G401 (cell line): Measurements from ENCODE around the gene RNF227. TPM values are rescaled to one million over a fixed set of nuclear protein-coding genes. Genes with fewer than 3 reads are reported as not detected.

ENCODE experiments used
- DNase-seq: peaks from one replicate; pipeline ENCODE4 v3.0.0-alpha.2; 2015; ENCODE audit warnings: low spot score
- in situ Hi-C: cut with HindIII; loops from 2 replicates; pipeline ENCODE4 v1.10.0; 2016; ENCODE audit warnings: low sequenced_read_pairs, mixed read lengths
- total RNA-seq: library from RNA; depleted of rRNA; stranded (reverse); fragments of >200 nt; shearing (Covaris generic); gene quantifications from 2 replicates; pipeline ENCODE4 v1.2.3, GENCODE V29; 2014

The RNF227 gene
- total RNA-seq, 1 experiment from 2014 or later: 16.7 TPM

DNA sequence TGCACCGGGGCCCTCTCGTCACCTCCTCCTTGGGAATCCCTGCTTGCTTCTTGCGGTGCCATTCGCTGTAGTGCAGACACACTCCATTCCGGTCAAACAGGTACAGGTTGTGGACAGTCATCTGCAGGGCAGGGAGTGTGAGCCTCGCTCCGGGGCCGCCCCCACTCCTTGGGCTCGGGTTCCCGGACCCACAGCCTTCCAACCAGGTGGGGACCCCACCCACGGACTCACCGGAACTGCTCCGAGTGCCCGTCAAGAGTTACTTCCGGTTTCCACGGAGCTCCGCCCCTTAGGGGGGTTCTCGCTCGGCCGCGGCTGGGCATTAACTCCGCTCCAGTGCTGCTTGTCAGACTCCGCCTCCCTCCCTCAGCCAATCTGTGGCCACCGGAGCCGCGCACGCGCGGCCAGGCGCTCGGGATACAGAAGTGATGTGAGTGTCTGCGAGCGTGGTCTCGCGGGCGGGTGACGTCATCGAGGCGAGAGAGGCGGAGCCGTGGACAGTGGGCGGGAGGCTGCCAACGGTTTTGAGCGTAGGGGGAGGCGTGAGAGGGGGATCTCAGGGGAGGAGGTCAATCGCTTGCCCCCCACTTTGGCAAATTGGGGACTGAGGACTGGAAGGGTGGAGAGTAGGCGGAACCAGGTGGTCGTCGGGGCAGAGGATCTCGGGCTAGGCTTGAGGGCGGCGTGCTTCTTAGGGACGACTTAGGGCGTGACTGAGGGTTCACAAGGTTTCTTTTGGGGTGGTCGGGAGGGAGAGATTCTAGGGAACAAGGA, 15.8 kb upstream of the RNF227 start, which contains the start of the genes CNTROB and TRAPPC1:
Gene CNTROB, plus strand, starts transcription at position 498 of the 774 bp plus-strand sequence. CDS start 874 bp downstream, outside the sequence.
Gene TRAPPC1, minus strand, starts transcription at position 238 of the 774 bp plus-strand sequence. Its CDS starts 117 bp downstream, at position 121.
- in situ Hi-C loops: loop anchor here (5.0 kb wide), 1 partner anchor 85 kb away; no protein-coding TSS in a partner anchor
- DNase-seq: peak; percentile 99

DNA sequence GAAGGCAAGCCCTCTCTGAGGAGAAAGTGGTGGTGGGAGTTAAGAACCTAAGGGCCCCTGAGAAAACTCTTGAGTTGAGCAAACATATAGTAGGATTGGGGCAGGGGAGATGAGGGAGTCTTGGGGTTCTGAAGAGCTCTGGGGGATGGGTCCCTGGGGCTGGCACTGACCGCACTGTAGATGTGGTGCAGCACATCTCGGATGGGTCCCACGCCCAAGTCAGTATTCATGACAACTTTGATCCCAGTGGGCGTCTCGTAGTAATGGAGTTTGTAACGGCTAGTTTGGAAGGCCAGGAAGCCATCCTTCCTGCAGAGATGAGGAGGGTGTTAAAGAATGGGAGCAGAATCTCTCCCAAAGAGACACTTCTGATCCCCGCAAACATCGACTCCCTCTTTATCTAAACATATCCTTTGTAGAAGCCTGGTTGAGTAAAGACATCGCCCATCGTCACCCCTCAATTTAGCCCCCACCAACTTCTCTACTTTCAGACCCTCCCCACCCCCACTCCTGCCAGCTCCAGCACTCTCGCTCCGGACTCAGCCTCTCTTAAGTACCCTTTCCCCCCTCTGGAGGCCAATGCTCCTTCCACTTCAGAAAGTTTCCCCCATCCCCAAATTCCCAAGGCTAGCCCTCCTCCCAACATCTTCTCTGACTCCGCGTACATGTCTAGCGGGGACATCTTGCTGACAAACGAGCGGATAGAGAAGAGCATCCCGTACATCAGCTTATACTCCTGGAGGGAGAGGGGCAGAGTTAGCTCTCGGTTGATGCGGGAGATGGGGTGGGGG, 14.9 kb upstream of the RNF227 start:
- DNase-seq: no peak
- in situ Hi-C loops: loop anchor here (5.0 kb wide), 1 partner anchor 86 kb away; no protein-coding TSS in a partner anchor

DNA sequence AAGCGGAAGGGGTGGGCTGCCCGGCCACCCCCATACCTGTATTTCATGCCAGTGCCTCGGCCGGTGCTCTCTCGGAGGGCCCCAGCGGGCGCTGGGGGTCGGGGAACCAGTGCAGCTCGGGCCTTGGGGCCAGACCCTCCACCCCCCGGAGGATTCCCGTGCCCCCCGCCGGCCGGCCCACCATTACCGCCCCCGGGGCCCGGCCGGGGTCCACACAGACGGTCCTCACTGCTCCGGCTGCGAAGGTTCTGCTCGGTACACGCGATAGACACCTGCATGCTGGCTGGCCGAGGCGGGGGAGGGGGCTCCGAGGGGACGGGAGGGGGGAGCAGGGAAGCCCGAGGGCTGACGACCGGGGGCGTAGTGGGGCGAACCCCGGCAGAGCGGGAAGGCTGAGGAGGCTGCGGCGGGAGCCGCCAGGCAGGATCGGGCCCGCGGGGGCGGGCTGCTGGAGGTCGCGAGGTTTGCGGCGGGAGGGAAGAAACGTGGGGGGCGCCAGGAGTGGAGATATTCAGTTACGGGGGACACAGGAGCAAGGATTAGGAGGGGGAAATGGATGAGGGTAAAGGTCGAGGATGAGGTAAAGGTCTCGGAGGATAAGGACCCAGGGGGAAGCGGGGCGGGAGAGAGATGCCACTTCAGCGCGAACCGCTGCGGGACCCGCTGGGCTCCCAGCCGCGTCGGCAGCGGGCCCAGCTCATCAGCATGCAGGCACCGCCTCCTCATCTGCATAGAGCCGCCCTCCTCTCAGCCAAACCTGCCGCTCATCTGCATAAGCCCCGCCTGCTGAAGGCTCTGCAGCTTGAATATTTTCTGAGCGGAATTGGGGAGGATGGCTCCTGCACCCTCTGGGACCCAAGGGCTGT, 13.3 kb upstream of the RNF227 start, which contains the start of gene KCNAB3:
Gene KCNAB3, minus strand, starts transcription at position 699 of the 866 bp plus-strand sequence. Its CDS starts 421 bp downstream, at position 278.
- peak; percentile 94 for DNase-seq
- in situ Hi-C loops: loop anchor here (5.0 kb wide), 1 partner anchor 88 kb away; no protein-coding TSS in a partner anchor

DNA sequence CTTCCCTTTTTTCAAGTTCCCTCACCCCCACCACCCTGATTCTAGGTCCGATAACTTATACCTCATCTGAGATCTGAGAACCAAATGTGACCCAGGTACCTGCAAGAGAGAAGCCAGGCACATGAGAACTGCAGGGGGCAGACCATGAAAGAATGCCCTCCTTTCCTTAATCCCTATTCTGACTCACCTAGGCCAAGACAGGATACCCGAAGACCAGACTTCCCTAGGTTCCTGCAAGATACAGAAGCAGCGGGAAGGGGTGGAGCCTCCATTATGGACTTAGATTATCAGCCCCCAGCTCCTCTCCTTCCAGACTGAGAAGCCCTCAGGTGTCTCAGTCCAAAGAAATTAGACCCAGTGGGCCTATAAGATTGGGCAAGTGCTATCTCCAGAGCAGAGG, 11.5 kb upstream of the RNF227 start:
- in situ Hi-C loops: no loop called here
- DNase-seq: no peak

DNA sequence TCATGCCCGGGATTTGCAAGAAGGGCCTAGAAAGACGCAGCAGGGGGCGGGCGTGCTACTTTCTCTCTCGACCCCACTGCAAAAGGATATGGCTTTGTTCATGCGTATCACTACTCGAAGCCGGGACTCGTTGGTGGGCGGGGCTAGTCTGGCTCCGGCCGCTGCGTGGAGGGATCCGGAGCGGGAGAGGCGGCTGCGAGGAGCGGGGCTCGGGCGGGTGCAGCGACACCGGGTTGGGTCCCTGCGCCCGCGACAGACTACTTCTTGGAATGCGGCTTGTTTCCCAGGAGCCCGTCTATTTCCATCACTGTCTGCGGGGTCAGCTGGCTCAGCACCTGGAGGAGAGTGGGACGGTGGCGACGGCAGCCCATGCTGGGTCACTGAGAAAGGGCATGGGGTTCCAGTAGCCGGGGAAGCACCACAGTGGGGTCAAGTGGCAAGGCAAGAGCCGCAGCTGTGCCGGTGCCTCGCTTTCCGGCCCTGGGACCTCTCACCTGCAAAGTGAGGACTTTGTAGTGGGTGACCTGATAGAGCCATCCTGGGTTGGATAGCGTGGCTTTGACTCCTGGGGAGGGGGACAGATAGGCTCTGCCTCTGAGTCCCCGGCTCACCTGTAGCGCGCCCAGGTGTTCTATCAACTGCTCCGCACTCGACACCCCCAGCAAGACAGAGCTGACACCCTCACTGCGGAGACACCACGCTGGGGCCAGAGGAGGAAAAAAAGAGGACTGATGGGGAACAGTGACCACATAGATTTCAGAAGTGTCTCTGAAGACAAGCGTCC, 6.9 kb upstream of the RNF227 start:
- in situ Hi-C loops: no loop called here
- DNase-seq: peak; percentile 79

DNA sequence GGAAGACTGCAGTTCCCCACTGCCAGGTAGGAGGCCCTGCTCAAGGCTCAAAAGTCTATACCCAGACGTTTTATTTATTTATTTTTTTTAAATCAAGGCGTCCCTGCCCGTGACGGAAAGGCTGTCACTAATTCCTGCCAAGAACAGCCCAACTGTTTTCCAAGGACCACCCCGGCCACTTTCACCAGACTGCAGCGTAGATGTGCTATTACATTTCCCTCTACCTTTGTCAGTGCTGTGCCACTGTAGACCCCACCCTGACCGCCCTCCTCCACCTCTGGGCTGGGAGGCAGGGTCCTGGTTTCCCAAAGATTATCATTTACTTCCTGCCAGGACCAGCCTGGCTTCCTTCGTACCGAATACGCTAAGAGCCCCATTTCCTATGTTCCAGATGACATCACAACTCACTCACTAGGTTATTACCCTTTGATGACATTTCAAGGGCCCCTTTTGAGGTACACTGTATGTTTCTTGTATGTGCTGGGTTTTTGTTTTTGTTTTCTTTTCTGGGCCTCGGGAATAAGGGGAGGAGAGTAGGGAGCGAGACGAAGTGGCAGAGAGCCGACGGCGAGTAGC, 6.3 kb upstream of the RNF227 start:
- in situ Hi-C loops: no loop called here
- no peak for DNase-seq

DNA sequence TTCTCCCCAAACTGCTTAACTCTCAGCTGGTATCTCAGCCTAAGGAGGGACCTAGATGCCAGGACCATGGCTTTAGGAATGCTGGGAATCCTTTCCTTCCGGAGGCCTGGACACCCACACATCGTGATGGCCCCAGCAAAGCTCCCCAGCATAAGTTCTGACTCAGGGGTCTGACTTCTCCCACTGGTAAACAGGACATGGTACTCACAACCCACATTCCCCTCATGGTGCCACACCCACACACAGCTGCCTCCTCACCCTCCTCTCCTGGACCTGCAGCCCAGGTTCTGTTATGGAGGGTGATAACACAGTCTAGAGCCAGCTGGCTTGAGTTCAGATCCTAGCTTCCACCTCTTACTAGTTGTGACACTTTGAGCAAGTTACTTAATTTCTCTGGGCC, 719 bp upstream of the RNF227 start:
- no peak for DNase-seq
- in situ Hi-C loops: no loop called here

DNA sequence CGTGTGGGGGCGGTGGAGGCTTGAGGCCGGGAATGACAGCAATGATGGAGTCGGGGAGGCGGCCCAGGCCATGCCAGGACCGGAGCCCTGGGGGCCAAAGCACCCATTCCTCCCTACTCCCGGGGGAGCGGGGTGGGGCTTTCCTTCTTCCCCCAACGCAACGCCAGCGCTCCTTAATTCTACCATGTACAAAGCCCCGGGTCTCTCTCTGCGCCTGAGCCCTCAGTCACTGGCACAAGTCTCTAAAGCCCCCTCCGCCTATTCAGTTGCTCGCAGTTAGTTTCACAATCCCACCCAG, 245 bp upstream of the RNF227 start:
- DNase-seq: no peak
- in situ Hi-C loops: no loop called here

DNA sequence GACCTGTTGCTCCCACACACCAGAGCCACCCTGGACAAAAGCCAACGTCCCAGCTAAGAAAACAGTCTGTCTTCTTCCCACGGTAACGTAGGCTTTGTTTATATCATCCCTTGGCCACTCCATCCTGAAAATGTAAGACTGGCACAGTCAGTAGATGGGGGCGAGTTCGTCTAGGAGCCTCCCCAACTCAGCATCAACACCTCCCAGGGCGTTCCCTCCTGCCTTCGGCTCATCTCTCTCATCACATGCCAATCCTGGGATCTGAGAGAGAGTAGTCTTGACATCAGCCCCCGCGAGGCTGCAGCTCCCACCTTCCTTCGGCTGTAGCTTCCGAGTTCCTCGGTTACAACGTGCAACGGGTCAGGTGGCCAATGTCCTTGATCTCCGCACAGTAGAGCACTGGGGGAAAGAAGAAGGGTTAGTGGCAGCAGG, 894 bp downstream of the RNF227 start:
- in situ Hi-C loops: no loop called here
- DNase-seq: no peak

DNA sequence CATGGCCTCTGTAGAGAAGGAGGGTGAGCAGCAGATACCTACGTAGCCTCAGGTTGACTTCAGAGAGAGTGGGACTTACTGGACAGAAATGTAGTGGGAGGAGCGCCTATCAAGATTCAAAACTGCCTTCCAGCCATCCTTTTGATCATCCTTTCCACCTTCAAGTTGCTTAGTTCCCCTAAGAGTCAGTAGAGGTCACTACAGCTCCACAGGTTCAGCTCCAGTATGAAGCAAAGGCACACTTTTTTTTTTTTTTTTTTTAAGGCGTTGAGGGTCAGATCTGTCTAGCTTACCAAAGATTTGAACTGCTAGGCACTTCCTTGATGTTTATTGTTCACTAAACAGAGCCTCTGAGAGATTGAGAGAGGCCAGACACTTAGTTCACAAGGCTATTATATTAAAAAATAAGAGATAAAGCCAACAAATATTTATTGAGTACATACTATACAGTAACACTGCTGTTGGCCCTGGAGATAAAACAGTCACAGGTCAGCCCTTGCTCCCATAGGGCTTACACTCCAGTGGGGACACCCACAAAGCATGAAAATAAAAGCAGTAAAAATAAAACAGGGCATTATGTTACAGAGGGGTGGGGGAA, 3.1 kb downstream of the RNF227 start:
- in situ Hi-C loops: no loop called here
- peak; percentile 75 for DNase-seq

DNA sequence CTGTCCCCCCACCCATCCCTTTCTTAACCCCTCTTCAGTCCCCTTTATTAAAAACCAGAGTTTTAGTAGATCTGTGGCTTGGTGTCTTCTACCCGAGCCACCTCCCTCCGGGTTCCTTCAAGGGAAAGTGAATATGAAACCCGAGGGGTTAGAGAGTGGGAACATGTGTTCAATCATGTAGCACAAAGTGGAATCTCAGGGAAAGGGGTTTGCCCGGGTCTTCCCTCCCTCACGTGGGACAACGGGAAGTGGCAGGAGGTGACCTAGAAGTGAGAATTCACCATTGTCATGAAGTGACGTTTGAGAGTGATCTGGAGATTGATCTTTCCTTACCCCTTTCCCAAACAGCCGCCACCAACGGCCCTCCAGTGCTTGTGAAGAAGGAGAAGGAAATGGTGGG, 5.0 kb downstream of the RNF227 start:
- DNase-seq: no peak
- in situ Hi-C loops: no loop called here

DNA sequence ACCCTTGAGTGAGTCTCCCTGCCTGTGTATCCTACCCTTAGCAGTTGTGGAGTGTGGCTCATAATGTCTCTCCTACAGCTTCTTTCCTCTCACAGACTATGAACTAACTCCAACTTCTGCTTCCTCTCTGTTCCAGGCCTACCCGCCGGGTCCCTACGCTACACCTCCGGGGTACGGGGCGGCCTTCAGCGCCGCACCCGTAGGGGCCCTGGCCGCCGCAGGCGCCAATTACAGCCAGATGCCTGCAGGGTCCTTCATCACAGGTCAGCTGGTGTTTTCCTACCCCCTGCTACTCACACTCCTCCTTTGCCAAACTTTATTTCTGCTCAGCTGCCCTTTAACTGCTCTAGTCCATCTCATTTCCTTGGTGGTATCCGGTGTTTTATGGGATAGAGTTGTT, 5.4 kb downstream of the RNF227 start:
- in situ Hi-C loops: no loop called here
- DNase-seq: no peak

DNA sequence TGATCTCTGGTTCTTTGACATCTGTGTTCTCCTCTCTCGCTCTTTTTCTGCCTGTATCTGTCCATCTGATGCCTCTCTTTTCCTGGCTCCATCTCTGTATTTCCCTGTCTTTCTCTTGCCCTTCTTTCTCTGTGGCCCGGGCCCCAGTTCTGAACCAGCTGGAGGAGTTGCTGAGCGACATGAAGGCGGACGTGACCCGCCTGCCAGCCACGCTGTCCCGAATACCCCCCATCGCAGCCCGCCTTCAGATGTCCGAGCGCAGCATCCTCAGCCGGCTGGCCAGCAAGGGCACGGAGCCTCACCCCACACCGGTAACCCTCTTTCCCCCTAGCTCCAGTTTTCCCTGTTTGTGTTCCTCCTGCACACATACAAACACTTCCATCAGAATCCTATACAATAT, 5.8 kb downstream of the RNF227 start:
- in situ Hi-C loops: no loop called here

DNA sequence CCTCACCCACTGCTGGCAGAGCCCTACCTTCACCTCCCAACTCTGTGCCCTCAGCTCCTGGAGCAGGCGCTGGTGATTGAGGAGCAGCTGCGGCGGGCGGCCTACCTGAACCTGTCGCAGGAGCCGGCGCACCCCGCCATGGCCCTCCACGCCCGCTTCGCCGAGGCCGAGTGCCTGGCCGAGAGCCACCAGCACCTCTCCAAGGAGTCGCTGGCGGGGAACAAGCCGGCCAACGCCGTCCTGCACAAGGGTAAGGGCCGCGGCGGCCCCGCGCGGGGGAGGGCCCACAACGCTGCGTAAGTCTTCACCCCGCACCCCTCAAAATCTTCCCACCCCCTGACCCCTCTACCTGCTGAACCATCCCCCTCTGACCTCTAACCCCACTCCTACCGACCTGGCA, 7.0 kb downstream of the RNF227 start:
- no peak for DNase-seq
- in situ Hi-C loops: no loop called here

More for the DNA sequence above, 5.8 kb downstream of the RNF227 start:
- no peak for DNase-seq

DNA sequence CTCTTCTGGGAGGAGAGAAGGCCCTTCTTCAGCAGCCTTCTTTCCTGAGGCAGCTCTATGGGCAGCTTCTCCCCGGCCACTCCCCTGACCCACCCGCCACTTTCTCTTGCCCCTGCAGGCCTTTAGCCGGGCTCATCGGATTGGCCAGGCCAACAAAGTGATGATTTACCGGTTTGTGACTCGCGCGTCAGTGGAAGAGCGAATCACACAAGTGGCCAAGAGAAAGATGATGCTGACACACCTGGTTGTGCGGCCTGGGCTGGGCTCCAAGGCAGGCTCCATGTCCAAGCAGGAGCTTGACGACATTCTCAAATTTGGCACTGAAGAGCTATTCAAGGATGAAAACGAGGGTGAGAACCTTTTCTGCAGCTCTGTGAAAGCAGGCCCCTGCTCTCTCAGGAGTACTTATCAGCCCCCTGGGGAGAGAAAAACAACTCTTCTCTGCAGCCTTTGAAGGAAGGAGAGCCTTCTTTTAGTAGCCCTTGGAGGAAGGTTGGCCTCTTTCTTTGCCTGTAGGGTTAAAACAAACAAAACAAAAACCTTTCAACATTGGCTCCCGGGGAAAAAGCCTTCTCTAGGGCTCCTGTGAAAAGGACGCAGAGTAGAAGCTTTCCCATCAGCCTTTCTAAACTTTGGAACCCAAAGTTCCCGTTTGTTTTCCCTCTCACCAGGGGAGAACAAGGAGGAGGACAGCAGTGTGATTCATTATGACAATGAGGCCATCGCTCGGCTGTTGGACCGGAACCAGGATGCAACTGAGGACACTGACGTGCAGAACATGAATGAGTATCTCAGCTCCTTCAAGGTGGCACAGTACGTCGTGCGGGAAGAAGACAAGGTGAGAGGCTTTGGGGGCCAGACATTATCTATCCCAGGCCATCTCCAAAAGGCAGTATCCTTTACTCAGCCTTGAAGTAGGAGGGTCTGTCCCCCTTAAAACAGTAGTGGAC, 12.7 kb downstream of the RNF227 start:
- in situ Hi-C loops: no loop called here
- no peak for DNase-seq

DNA sequence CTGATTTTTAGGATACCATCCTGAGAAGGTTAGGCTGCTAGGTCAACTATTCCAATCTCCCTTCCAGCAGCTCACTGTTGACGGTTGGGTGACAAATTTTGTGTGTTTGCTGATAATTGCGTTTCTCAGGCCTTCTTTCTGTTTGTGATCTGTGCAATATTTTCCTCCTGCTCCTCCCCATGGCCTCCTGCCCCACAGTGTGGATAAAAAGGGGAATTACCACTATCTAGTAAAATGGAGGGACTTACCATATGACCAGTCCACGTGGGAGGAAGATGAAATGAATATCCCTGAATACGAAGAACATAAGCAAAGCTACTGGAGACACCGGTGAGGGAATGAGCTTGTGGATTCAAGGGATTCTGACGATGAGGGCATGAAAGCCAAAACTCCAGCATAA, 18.3 kb downstream of the RNF227 start:
- peak; percentile 56 for DNase-seq
- in situ Hi-C loops: no loop called here

DNA sequence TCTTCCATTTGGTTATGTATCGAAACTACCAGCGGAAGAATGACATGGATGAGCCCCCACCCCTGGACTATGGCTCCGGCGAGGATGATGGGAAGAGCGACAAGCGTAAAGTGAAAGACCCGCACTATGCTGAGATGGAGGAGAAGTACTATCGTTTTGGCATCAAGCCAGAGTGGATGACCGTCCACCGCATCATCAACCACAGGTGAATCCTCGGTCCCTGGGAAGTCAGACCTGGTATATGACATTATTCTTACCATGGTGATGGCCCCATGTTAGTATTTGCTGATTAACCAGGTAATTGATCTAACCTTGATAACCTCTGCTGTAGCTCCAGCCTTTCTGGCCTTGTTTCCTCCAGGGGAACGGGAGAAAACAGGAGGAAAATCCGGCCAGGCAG, 19.0 kb downstream of the RNF227 start:
- DNase-seq: no peak
- in situ Hi-C loops: no loop called here
